CD8-positive, alpha-beta memory T cell (primary cell): ENCODE data around the gene RBM20. TPM values are rescaled to one million over a fixed set of nuclear protein-coding genes. Genes with fewer than 3 reads are reported as not detected.

Source experiments
- CTCF ChIA-PET: fragments of 350-600 bp; sonication (Branson Sonifier 250); formaldehyde crosslinking; loops from one replicate; lab custom pipeline; 2021; ENCODE audit warnings: antibody characterized with exemption; lab: Charles Lee
- POLR2A ChIA-PET: fragments of 350-600 bp; sonication (Branson Sonifier 250); formaldehyde crosslinking; loops from one replicate; lab custom pipeline; 2021; ENCODE audit warnings: antibody characterized with exemption; lab: Charles Lee
- DNase-seq, 5 donors: peaks; one replicate each; pipeline versions ENCODE4 v3.0.0 to v3.0.0-alpha.2; 2020 to 2022; ENCODE audit warnings: mixed read lengths in 1 of 5
- H3K27ac ChIP-seq: one replicate; pipeline ENCODE4 v1.7.0; 2013; ENCODE audit warnings: low read depth, mild to moderate bottlenecking, low read length, moderate library complexity
- H3K27me3 ChIP-seq: 2 replicates; pipeline ENCODE4 v1.7.0; 2013; ENCODE audit warnings: low read length, mild to moderate bottlenecking; ENCODE audit not compliant: insufficient read depth, poor library complexity, severe bottlenecking
- H3K36me3 ChIP-seq: 2 replicates; pipeline ENCODE4 v1.7.0; 2013; ENCODE audit warnings: mild to moderate bottlenecking, low read length, moderate library complexity; ENCODE audit not compliant: insufficient read depth
- H3K4me1 ChIP-seq: 2 replicates; pipeline ENCODE4 v1.7.0; 2013; ENCODE audit warnings: mild to moderate bottlenecking, low read length, moderate library complexity; ENCODE audit not compliant: insufficient read depth
- H3K4me3 ChIP-seq: 2 replicates; pipeline ENCODE4 v1.7.0; 2013; ENCODE audit warnings: mild to moderate bottlenecking, low read length
- H3K9me3 ChIP-seq: 2 replicates; pipeline ENCODE4 v1.7.0; 2013; ENCODE audit warnings: mild to moderate bottlenecking, low read length
- H3K27ac Mint-ChIP-seq, 8 donors: one replicate each; pipeline ENCODE4 v1.8.0; 2020 to 2021; ENCODE audit warnings: mixed read lengths in 8 of 8, mild to moderate bottlenecking in 6 of 8, inconsistent platforms in 3 of 8, moderate library complexity in 3 of 8
- H3K27me3 Mint-ChIP-seq, 2 donors: one replicate each; pipeline ENCODE4 v1.8.0; 2020 to 2021; ENCODE audit warnings: mixed read lengths in 2 of 2, mild to moderate bottlenecking in 1 of 2, moderate library complexity in 1 of 2
- H3K36me3 Mint-ChIP-seq, 3 donors: one replicate each; pipeline ENCODE4 v1.8.0; 2020 to 2021; ENCODE audit warnings: mixed read lengths in 3 of 3, inconsistent platforms in 1 of 3, mild to moderate bottlenecking in 1 of 3
- H3K4me1 Mint-ChIP-seq, 3 donors: one replicate each; pipeline ENCODE4 v1.8.0; 2020 to 2021; ENCODE audit warnings: mixed read lengths in 3 of 3, inconsistent platforms in 1 of 3, mild to moderate bottlenecking in 1 of 3
- H3K4me3 Mint-ChIP-seq, 7 donors: one replicate each; pipeline ENCODE4 v1.8.0; 2020 to 2021; ENCODE audit warnings: mixed read lengths in 7 of 7, mild to moderate bottlenecking in 6 of 7, moderate library complexity in 4 of 7, inconsistent platforms in 2 of 7
- H3K9me3 Mint-ChIP-seq, 5 donors: one replicate each; pipeline ENCODE4 v1.8.0; 2020 to 2022; ENCODE audit warnings: mixed read lengths in 5 of 5, mild to moderate bottlenecking in 3 of 5, moderate library complexity in 2 of 5, inconsistent platforms in 1 of 5
- polyA plus RNA-seq: library from polyadenylated mRNA; unstranded; fragments of 300-500 nt; fragmentation: Illumina TruSeq; gene quantifications from one replicate; pipeline ENCODE4 v1.2.3, GENCODE V29; 2021
- total RNA-seq, 2 experiments: library from RNA; stranded (reverse); gene quantifications; one replicate each; pipeline ENCODE4 v1.2.3, GENCODE V29; 2021

The RBM20 gene
- total and polyA plus RNA-seq, 3 experiments from 2014 or later = 0.07 to 0.09 TPM; not detected in 1

DNA sequence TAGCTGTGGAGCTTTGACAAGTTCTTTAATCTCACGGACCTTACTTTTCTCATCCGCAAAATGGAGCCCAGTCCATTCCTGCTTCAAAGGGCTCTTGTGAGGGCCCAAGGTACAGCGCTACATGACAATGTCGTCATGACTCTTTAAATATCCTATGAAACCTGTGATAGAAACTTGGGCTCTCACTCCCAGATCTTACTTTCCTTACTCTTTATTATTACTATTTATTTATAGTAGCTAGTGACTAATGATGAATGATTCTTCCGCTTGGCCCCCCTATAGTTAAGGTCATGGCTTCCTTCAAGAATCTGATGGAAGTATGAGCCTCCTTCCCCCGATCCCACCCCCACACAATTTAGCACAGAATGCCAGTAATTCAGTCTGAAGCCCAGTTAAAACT, 41.9 kb downstream of the RBM20 start:
- peaks cover 0 to 2% (median 0%) of the 10 kb centered on the region in 3 donors for H3K4me1 Mint-ChIP-seq
- H3K9me3 Mint-ChIP-seq = no peaks in the 10 kb centered on the region
- Histone ChIP-seq H3K36me3 (no peaks in the 10 kb centered on the region), H3K4me3 (no peak overlapping the region), H3K9me3 (no peaks in the 10 kb centered on the region), H3K27ac (no peak overlapping the region), H3K27me3 (no peaks in the 10 kb centered on the region), H3K4me1 (no peaks in the 10 kb centered on the region)
- H3K36me3 Mint-ChIP-seq = peaks cover 0 to 4% (median 3%) of the 10 kb centered on the region in 3 donors
- H3K27me3 Mint-ChIP-seq = peaks cover 4 to 46% of the 10 kb centered on the region in 2 donors
- POLR2A ChIA-PET = no interaction called here
- no peak for DNase-seq
- no peak overlapping the region for H3K4me3 Mint-ChIP-seq
- no peak overlapping the region for H3K27ac Mint-ChIP-seq
- CTCF ChIA-PET = interaction anchor here (4.3 kb wide), 1 partner anchor 13 kb away, joined by 26 read pairs; no protein-coding TSS in a partner anchor

DNA sequence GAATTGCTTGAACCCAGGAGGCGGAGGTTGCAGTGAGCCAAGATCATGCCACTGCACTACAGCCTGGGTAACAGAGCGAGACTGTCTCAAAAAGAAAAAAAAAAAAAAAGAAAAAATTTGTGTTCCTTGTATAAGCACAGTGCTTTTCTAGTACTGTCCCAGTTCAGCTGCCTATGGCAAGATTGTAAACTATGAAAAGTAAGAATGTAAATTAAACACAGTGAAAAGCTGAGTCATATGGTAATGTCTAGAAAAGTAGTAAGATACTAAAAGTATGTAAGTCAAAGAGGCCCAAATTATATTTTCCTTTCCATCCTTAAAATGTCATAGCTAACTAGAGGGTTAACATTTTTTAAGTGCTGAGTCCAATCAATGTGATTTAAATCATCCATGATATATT, 42.8 kb downstream of the RBM20 start:
- Histone ChIP-seq H3K27ac (no peak overlapping the region), H3K4me3 (no peak overlapping the region), H3K36me3 (no peaks in the 10 kb centered on the region), H3K4me1 (no peaks in the 10 kb centered on the region), H3K27me3 (no peaks in the 10 kb centered on the region), H3K9me3 (no peaks in the 10 kb centered on the region)
- no peak overlapping the region for H3K4me3 Mint-ChIP-seq
- POLR2A ChIA-PET = no interaction called here
- CTCF ChIA-PET = interaction anchor here (0.9 kb wide), 1 partner anchor 15 kb away, joined by 3 read pairs; no protein-coding TSS in a partner anchor
- H3K27me3 Mint-ChIP-seq = peaks cover 2 to 41% of the 10 kb centered on the region in 2 donors
- no peaks in the 10 kb centered on the region for H3K4me1 Mint-ChIP-seq
- H3K36me3 Mint-ChIP-seq = peaks cover 0 to 4% (median 3%) of the 10 kb centered on the region in 3 donors
- H3K9me3 Mint-ChIP-seq = peaks cover 0 to under 1% (median 0%) of the 10 kb centered on the region in 5 donors
- DNase-seq = no peak
- no peak overlapping the region for H3K27ac Mint-ChIP-seq

DNA sequence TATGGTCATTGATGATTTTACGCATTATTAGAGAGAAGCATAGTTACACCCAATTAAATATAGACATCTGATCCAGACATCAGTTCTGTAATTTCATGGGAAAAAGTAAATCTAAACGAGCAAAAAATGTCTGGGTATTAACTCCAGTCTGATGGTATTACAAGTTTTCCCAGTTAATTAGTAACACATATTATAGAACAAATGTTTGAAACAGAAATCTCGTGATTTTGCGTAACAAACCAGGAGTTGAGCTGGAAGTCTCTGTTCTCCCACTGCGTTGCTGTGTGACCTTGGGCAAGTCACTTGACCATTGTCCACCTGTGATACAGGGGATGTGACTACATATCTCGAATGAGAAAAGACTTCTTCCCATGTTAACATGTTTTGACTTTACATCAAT, 43.3 kb downstream of the RBM20 start:
- Mint-ChIP-seq H3K4me3 (no peak overlapping the region), H3K27ac (no peak overlapping the region), H3K9me3 (peaks cover 0 to 5% (median 0%) of the 10 kb centered on the region in 5 donors), H3K36me3 (peaks cover 0 to 4% (median 3%) of the 10 kb centered on the region in 3 donors), H3K27me3 (peaks cover 2 to 36% of the 10 kb centered on the region in 2 donors), H3K4me1 (no peaks in the 10 kb centered on the region)
- ChIA-PET CTCF (interaction anchor here (0.9 kb wide), 1 partner anchor 15 kb away, joined by 3 read pairs; no protein-coding TSS in a partner anchor), POLR2A (no interaction called here)
- Histone ChIP-seq H3K36me3 (no peaks in the 10 kb centered on the region), H3K9me3 (no peaks in the 10 kb centered on the region), H3K27ac (no peak overlapping the region), H3K27me3 (no peaks in the 10 kb centered on the region), H3K4me1 (no peaks in the 10 kb centered on the region), H3K4me3 (no peak overlapping the region)
- DNase-seq = no peak

DNA sequence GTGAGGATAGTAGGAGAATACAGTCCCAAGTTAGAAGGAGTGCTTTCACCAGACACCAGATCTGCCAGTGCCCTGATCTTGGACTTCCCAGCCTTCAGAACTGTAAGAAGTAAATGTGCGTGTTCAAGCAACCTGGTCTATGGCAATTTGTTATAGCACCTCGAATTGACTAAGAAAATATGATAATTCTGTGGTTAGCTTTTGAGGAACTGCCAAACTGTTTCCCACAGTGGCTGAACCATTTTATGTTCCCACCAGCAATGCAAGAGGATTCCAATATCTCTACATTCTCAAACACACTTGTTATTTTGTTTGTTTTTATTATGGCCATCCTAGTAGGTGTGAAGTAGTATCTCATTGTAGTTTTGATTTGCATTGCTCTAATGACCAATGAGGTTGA, 47.0 kb downstream of the RBM20 start:
- H3K27me3 Mint-ChIP-seq = peaks cover 0 to 25% of the 10 kb centered on the region in 2 donors
- H3K4me3 Mint-ChIP-seq = no peak overlapping the region
- no peaks in the 10 kb centered on the region for H3K27me3 ChIP-seq
- peaks cover 0 to 15% (median 2%) of the 10 kb centered on the region in 5 donors for H3K9me3 Mint-ChIP-seq
- no peak for DNase-seq
- no peak overlapping the region for H3K4me3 ChIP-seq
- no peaks in the 10 kb centered on the region for H3K4me1 Mint-ChIP-seq
- ChIA-PET POLR2A (no interaction called here), CTCF (no interaction called here)
- no peaks in the 10 kb centered on the region for H3K4me1 ChIP-seq
- no peak overlapping the region for H3K27ac ChIP-seq
- no peaks in the 10 kb centered on the region for H3K36me3 ChIP-seq
- H3K27ac Mint-ChIP-seq = no peak overlapping the region
- peaks cover 0 to 4% (median 2%) of the 10 kb centered on the region in 3 donors for H3K36me3 Mint-ChIP-seq
- H3K9me3 ChIP-seq = no peaks in the 10 kb centered on the region

DNA sequence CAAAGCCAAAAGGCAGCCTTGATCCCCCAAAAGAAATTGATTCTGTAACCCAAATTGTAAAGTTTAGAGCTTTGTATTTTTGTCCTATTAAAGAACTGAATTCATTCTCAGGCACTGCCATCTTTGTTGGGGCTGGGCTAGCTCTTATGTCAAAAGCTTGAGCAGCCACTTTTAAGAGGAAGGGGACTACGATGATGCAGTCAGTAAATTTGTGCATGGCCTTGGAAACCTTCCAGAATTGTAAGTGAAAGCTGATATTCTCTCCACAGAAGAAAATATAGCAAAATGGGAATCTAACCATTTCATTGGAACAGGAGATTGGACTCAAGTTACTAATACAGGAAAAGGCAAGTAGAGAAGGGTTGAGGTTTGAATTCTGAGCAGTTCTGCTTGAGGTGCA, 50.1 kb downstream of the RBM20 start:
- no peak overlapping the region for H3K4me3 Mint-ChIP-seq
- H3K36me3 Mint-ChIP-seq = peaks cover 0 to 7% (median 0%) of the 10 kb centered on the region in 3 donors
- H3K27me3 Mint-ChIP-seq = peaks cover 6 to 26% of the 10 kb centered on the region in 2 donors
- H3K9me3 Mint-ChIP-seq = peaks cover 0 to 15% (median 2%) of the 10 kb centered on the region in 5 donors
- no peak overlapping the region for H3K27ac Mint-ChIP-seq
- H3K36me3 ChIP-seq = no peaks in the 10 kb centered on the region
- CTCF ChIA-PET = no interaction called here
- H3K4me1 Mint-ChIP-seq = no peaks in the 10 kb centered on the region
- H3K9me3 ChIP-seq = no peaks in the 10 kb centered on the region
- no peak overlapping the region for H3K27ac ChIP-seq
- DNase-seq = no peak
- no peaks in the 10 kb centered on the region for H3K4me1 ChIP-seq
- H3K27me3 ChIP-seq = no peaks in the 10 kb centered on the region
- POLR2A ChIA-PET = no interaction called here
- H3K4me3 ChIP-seq = no peak overlapping the region

DNA sequence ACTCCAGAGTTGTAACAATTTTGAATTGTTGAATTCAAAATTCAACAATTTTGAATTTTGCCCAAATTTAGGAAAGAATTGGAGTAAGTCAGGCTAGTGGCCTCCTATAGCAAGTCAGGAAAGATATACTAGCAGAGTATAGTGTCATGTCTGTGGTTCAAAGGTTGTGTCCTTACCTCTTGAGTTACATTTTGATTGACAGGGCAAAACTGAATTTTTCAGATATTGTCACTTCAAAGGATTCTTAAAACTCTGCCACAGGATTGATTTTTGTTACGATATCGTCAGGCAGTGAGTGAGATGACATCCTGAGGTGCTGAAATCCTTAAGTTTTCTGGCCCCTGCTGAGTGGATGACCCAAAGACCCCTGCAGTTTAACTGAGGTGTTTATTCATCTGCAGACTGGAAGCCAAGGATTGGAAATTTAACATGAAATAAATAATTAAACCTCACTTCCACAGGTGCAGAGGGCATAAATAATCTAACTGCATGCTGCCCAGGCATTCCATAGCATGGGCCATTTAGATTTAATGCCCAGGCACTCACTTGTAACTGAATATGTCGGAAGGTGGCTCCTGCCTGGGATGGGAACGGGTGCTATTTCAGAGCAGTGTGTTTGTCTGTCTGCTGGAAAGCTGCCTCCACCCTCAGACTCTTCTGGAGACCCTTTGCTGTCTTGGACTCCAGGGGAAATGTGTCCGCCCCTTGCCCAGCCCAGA, 50.8 kb downstream of the RBM20 start:
- CTCF ChIA-PET = no interaction called here
- H3K4me1 ChIP-seq = no peaks in the 10 kb centered on the region

DNA sequence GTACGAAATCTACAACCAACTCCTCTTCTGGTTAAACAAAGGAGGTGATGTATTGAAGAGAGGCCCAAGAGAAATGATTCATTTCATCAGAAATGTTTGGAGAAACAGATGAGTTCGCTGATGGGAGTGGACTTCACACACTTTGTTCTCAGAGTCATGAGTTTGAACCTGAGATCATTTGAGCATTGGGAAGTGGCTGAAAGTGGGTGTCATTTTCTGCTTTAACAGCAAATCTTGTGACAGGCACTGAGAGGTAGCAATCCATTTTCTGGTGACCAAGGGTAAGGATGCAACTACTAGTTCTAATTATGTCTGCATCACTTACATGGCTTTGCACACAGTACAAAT, 51.4 kb downstream of the RBM20 start:
- Histone ChIP-seq H3K4me3 (no peak overlapping the region), H3K4me1 (no peaks in the 10 kb centered on the region), H3K36me3 (no peaks in the 10 kb centered on the region), H3K27me3 (no peaks in the 10 kb centered on the region), H3K9me3 (no peaks in the 10 kb centered on the region), H3K27ac (no peak overlapping the region)
- ChIA-PET CTCF (no interaction called here), POLR2A (no interaction called here)
- Mint-ChIP-seq H3K4me1 (no peaks in the 10 kb centered on the region), H3K27ac (no peak overlapping the region), H3K36me3 (peaks cover 0 to 7% (median 0%) of the 10 kb centered on the region in 3 donors), H3K9me3 (peaks cover 0 to 15% (median 2%) of the 10 kb centered on the region in 5 donors), H3K4me3 (no peak overlapping the region), H3K27me3 (peaks cover 6 to 26% of the 10 kb centered on the region in 2 donors)
- DNase-seq = no peak

More for the DNA sequence above, 50.8 kb downstream of the RBM20 start:
- H3K36me3 Mint-ChIP-seq = peaks cover 0 to 7% (median 0%) of the 10 kb centered on the region in 3 donors
- no peak overlapping the region for H3K4me3 ChIP-seq
- no peak overlapping the region for H3K27ac ChIP-seq
- no peak overlapping the region for H3K4me3 Mint-ChIP-seq
- peaks cover 6 to 26% of the 10 kb centered on the region in 2 donors for H3K27me3 Mint-ChIP-seq
- H3K27ac Mint-ChIP-seq = no peak overlapping the region
- H3K36me3 ChIP-seq = no peaks in the 10 kb centered on the region
- H3K27me3 ChIP-seq = no peaks in the 10 kb centered on the region
- H3K4me1 Mint-ChIP-seq = no peaks in the 10 kb centered on the region
- peaks cover 0 to 15% (median 2%) of the 10 kb centered on the region in 5 donors for H3K9me3 Mint-ChIP-seq
- DNase-seq = no peak
- POLR2A ChIA-PET = no interaction called here
- no peaks in the 10 kb centered on the region for H3K9me3 ChIP-seq

DNA sequence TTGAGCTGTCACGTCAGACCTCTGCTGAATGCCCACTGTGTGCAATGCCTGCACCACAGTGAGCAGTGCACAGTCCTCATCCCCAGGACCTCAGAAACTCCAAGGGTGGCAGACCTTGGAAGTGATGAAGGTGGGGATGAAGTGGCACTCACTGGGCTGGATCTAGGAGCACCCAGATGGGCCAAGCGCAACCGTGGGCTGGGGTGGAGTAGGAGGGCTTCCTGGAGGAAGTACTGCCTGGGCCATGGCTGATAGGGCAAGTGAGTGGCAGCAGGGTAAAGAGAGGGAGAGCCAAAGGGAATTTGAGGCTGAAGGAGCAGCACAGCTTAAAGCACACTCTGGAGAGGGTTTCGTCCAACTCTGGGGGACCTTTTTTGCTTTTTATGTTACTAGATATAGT, 52.3 kb downstream of the RBM20 start:
- Mint-ChIP-seq H3K4me3 (no peak overlapping the region), H3K27ac (peak overlapping the region in 1 of 8 donors; percentile 38), H3K4me1 (no peaks in the 10 kb centered on the region), H3K9me3 (peaks cover 0 to 15% (median 2%) of the 10 kb centered on the region in 5 donors), H3K36me3 (peaks cover 0 to 7% (median 0%) of the 10 kb centered on the region in 3 donors), H3K27me3 (peaks cover 6 to 26% of the 10 kb centered on the region in 2 donors)
- Histone ChIP-seq H3K27ac (no peak overlapping the region), H3K27me3 (no peaks in the 10 kb centered on the region), H3K9me3 (no peaks in the 10 kb centered on the region), H3K4me3 (no peak overlapping the region), H3K4me1 (no peaks in the 10 kb centered on the region), H3K36me3 (no peaks in the 10 kb centered on the region)
- POLR2A ChIA-PET = no interaction called here
- DNase-seq = no peak
- CTCF ChIA-PET = no interaction called here
